ENCODE data around the gene TUBA3D.
"Not testable (repeated sequence)": the region's sequence is repeated elsewhere in the genome, so short reads cannot be mapped to it uniquely, and the experiment has no call there.

Gene TUBA3D

GRCh38 chr2:131484906-131485460, 9.1 kb downstream of the TUBA3D start:
- not testable (repeated sequence) for DNase-seq

DNA sequence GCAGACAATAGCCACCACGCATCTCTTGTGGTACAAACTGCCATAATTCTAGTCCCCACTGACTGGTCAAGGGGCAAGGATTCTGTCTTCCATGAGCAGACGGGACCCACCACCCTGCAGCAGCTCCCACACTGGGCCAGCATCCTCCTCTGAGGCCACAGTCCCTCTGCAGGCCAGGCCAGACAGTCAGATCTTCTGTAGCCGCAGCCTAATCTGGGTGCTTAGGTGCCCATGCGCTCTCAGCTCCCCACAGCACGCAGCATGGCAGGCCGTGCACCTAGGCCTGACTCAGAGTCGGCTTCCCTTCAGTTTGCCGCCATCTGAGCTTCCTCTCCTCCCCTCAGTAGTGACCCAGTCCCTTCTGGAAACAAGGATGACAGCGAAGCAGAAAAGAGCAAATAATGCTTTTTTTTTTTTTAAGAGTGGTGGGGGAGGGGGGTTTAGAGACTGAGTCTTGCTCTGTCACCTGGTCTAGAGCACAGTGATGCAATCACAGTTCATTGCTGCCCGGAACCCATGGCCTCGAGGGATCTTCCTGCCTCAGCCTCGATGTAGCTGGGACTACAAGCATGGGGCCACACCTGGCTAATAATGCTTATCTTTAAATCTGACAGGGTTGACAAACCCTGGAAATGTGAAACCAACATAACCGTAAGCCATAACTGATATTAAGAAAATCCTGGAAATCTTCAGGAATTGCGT, 10.4 kb downstream of the TUBA3D start:
- DNase-seq, result not testable (repeated sequence)

- DNase-seq, result no peak
Measured at GRCh38 chr2:131488306-131489205, 12.6 kb downstream of the TUBA3D start.

DNA sequence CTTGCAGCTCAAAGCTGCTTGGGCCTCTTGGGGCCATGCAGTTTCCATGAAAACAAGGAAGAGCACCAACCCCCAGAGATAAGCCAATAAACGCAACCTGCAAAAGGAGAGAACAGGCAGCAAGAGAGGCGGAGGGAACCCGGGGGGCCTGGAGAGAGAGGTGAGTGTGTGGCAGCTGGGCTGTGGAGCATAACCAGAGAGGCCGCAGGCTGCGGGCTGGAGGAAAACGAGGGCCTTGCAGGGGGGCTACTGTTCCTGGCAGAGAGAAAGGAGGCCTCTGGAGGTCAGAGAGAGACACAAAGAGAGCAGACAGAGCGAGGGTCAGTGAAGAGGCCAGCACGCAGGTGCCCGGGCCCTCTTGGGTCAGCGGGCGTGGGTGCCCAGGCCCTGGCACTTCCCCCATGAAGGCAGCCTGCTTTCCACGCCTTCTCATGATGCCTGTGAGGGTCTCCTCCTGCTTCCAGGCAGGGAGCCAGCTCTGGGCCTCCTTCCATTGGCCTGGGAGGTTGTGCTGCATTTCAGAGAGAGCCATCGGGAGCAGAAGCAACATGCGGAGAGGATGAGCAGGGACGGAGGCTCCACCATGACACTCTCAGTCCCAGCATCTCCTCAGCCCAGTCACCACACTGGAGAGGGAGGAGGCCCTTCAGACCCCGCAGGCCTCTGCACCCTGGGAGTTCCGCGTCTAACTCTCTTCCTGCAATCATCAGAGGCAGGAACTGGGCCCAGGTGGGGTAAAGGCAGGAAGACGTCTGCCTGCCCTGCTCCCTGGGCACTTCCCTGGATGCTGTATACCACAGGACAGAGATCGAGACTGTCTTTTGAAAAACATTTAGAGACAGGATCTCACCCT, 14.9 kb downstream of the TUBA3D start:
- DNase-seq, result peak in 1 of 2 experiments; percentile 20

DNA sequence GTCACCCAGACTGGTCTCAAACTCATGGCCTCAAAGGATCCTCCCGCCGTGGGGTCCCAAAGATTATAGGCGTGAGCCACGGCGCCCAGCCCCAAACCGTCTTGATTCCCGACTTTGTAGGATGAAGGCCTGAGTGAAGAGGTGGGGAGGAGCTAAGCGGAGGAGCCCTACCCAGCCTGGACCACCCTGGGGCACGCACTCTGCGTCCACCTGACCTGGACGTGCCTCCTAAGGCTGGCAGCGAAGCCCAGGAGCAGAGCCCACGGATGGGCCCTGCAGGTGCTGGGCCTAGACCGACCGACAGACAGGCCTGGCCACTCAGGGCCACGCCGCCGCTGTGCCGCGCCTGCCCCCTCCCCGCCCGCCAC, 15.5 kb downstream of the TUBA3D start:
- DNase-seq, result peak in 1 of 2 experiments; percentile 20

DNA sequence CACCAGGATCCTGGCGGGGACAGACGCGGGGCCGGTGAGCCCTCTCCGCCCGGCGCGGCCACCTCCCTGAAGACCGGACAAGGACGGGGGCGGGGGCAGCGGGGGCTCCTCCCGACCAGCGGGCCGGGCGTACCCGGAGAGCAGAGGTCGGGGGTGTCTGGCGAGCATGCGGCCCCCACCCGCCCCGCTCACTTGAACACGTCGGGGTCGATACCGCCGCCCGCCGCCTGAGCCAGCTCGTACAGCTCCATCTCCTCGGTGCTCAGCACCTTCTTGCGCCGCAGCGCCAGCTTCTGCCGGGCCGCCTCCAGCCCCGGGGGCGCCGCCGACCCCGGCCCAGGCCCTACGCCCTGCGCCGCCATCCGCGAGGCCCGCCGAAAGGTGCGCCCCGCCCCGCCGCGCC, 16.1 kb downstream of the TUBA3D start, which contains the start of gene MZT2A:
TSS of gene MZT2A (minus strand) at position 383 of the 403 bp plus-strand sequence. CDS start at position 362, 21 bp downstream.
- not testable (repeated sequence) for DNase-seq

- DNase-seq, result peak; percentile 88 to 89
Measured at GRCh38 chr2:131492418-131493198, 16.7 kb downstream of the TUBA3D start.

- DNase-seq, result peak in 1 of 2 experiments; percentile 22
Measured at GRCh38 chr2:131493199-131493968, 17.5 kb downstream of the TUBA3D start.

DNA sequence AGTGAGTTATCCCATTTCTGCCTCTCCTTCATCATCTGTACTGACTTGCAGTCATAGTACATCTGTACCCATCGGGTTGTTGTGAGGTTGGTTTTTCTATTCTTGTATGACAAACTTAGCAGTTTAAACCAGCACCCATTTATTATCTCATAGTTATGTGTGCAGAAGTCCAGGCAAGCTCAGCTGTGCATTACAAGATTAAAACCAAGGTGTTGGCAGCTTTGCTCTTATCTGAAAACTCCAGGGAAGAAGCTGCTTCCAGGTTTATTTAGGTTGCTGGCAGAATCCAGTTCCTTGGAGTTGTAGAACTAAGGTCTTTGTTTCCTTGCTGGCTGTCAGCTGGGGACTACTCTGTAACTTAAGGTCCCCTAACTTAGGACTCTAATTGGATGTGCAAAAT, 19.6 kb downstream of the TUBA3D start:
- not testable (repeated sequence) for DNase-seq

DNA sequence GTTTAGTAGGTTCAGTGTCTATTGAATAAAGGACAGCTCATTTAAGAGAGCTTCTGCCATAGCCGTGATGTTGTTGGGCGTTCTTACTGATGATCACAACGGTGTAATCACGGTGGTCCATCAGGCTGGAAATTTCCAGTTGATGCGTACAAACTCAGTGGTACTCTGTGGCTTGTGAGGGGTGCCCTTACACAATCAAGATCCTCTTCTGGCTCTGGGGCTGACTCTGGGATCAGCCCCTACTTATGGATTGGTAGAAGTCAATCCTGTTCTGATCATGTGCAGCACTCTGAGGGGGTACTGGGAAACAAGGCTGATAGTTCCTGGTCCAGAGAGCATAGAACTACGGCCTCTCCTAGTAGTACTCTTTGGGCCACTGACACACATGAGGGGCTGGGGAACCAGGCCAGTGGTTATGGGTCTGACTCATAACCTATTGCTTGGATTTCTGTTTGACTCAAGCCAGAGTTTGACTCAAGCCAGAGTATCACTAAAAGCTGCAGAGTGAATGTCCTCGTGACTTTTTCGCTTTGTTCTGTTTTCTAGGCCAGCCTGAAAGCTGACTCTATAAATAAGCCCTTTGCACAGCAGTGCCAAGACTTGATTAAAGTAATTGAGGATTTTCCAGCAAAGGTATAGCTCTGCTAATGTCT, 22.5 kb downstream of the TUBA3D start:
- not testable (repeated sequence) for DNase-seq

DNA sequence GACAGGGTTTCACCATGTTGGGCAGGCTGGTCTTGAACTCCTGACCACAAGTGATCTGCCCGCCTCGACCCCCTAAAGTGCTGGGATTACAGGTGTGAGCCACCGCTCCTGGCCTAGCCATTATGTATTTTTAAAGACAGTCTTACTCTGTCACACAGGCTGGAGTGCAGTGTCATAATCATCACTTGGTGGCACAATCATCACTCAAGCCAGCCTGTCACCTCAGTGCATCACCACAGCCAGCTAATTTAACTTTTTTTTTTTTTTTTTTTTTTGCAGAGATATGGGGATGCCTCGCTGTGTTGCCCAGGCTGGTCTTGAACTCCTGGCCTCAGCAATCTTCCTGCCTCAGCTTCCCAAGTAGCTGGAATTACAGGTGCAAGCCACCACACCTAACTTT, 27.7 kb downstream of the TUBA3D start:
- not testable (repeated sequence) for DNase-seq

- DNase-seq, result not testable (repeated sequence)
Measured at GRCh38 chr2:131504082-131504750, 28.3 kb downstream of the TUBA3D start.

GRCh38 chr2:131509615-131510014, 33.7 kb downstream of the TUBA3D start:
- DNase-seq, result no peak

DNA sequence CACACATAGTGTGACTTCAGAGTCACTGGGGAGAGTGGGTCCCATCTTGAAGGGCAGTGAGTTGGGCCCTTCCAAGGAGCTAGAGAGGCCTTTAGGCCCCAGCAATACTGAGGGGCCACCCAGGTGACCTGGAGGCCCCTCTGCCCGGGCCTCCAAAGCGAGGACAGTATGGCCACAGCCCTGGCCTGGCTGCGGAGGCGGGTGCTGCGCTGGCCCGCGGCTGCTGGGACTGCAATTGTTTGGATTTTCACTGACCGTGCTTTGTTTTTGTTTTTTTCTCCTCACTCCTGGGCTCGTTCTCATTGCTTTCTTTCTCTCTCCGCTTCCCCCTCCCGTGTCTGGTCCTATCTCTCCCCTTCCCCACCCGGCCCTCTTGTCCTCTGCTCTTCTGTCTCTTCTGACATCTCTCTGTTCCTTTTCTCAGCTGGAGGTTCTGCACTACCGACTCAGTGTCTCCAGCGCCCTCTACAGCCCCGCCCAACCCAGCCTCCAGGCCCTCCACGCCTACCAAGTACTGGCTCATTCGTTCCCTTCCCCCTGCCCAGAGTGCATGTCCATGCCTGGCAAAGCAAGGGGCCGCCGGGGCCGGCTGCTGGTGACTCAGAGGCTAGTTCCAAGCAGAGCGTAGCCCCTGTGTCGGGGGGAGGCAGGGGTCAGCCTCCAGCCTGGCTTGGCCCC, 35.5 kb downstream of the TUBA3D start:
- not testable (repeated sequence) for DNase-seq

DNA sequence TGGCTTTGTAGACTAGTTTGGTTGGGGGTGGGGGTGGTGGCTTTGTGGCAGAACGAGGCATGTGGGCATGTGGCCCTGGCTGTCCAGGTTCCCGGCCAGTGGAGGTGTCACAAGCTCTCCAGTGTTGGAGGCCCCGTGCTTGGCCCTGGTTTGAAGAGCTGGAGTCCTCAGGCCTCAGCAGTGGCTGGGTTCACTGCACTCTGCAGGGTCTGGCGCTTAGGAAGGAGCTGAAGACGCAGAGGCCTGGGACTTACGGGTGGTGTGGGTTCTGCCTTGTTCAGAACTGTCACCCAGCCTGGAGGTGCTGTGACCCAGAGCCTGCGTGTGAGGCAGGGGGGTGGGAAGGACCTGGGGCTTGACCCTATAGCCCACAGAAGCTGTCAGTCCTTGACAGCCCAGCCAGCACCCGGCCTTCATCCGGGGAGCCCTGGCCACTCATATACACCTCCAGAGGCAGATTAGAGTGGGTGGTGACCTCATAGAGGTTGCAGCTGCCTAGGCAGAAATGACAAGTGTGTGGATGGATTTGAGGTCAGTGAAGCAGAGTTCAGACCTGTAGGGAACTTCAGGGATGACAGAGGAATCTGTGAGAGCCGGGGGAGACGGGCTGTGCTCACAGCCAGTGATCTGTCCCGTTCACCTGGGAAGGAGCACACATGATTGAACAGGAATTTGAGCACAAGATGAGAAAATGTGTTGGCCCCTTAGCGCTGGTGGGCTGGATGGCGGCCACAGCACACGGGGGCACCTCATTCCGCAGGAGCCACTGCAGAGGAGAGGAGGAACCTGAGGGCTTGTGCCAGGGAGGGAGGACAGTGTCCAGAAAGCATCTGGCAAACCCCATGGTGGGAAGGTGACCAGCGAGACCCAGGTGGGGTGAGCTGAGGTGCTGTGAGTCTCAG, 36.3 kb downstream of the TUBA3D start:
- DNase-seq, result not testable (repeated sequence)

GRCh38 chr2:131514408-131515166, 38.7 kb downstream of the TUBA3D start:
- not testable (repeated sequence) for DNase-seq

GRCh38 chr2:131515235-131515634, 39.3 kb downstream of the TUBA3D start:
- not testable (repeated sequence) for DNase-seq

All from Kasumi-1 (cell line).